Fibroblast of villous mesenchyme (primary cell): ENCODE data around the gene PCED1B. TPM values are rescaled to one million over a fixed set of nuclear protein-coding genes. Genes with fewer than 3 reads are reported as not detected.

Experiments used
- DNase-seq: peaks from one replicate; pipeline ENCODE4 v3.0.0-alpha.2; 2010; ENCODE audit warnings: low read depth
- H3K4me3 ChIP-seq: 2 replicates; pipeline ENCODE4 v1.5.1; 2011; ENCODE audit warnings: low read depth, mild to moderate bottlenecking, low read length
- total RNA-seq: library from RNA; depleted of rRNA; stranded (reverse); fragments of >200 nt; gene quantifications from 2 replicates; pipeline ENCODE4 v1.2.3, GENCODE V29; 2012
- TF ChIP-seq, protein P1 (sequence below): IDR thresholded peaks from 2 replicates; pipeline ENCODE4 v1.5.1; 2012; ENCODE audit warnings: low read depth, mild to moderate bottlenecking, low read length; ENCODE audit not compliant: insufficient read depth

Gene PCED1B, protein sequence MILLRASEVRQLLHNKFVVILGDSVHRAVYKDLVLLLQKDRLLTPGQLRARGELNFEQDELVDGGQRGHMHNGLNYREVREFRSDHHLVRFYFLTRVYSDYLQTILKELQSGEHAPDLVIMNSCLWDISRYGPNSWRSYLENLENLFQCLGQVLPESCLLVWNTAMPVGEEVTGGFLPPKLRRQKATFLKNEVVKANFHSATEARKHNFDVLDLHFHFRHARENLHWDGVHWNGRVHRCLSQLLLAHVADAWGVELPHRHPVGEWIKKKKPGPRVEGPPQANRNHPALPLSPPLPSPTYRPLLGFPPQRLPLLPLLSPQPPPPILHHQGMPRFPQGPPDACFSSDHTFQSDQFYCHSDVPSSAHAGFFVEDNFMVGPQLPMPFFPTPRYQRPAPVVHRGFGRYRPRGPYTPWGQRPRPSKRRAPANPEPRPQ
- total RNA-seq = 1.7 and 3.2 TPM in 2 replicates

DNA sequence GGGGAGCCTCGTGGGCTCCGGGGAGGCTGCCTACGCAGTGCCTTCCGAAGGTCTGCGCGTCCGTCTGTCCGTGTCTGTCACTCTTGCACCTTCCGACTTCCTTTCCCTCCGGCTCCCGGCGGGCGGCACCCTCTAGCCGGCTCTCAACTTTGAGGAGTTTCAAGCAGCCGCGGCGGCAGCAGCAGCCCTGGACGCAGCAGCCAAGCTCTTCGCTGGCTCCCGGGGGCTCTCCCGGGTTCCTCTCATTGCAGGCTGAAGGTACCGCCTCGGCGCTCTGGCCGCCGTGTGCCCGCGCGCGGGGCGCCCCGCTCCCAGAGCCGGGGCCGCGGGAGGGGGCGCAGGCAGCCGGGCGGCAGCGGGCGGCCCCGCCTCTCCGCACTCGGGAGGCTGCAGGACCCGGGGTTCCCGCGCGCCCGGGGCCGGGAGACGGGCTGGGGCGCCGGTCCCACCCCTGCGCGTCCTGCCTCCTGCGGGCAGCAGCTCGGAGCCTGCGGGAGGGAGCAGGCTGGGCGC, at the start of gene PCED1B, which contains the start of gene AMIGO2:
TSS of gene PCED1B (plus strand) at position 154 of the 513 bp plus-strand sequence. CDS start 155,443 bp downstream, outside the sequence.
TSS of gene AMIGO2 (minus strand) at position 492 of the 513 bp plus-strand sequence. CDS start 957 bp downstream, outside the sequence.
- TF ChIP-seq, protein P1, sequence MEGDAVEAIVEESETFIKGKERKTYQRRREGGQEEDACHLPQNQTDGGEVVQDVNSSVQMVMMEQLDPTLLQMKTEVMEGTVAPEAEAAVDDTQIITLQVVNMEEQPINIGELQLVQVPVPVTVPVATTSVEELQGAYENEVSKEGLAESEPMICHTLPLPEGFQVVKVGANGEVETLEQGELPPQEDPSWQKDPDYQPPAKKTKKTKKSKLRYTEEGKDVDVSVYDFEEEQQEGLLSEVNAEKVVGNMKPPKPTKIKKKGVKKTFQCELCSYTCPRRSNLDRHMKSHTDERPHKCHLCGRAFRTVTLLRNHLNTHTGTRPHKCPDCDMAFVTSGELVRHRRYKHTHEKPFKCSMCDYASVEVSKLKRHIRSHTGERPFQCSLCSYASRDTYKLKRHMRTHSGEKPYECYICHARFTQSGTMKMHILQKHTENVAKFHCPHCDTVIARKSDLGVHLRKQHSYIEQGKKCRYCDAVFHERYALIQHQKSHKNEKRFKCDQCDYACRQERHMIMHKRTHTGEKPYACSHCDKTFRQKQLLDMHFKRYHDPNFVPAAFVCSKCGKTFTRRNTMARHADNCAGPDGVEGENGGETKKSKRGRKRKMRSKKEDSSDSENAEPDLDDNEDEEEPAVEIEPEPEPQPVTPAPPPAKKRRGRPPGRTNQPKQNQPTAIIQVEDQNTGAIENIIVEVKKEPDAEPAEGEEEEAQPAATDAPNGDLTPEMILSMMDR = peak; percentile 43
- H3K4me3 ChIP-seq = peak within 1 kb of the TSS; percentile 81
- DNase-seq = peak; percentile 83

DNA sequence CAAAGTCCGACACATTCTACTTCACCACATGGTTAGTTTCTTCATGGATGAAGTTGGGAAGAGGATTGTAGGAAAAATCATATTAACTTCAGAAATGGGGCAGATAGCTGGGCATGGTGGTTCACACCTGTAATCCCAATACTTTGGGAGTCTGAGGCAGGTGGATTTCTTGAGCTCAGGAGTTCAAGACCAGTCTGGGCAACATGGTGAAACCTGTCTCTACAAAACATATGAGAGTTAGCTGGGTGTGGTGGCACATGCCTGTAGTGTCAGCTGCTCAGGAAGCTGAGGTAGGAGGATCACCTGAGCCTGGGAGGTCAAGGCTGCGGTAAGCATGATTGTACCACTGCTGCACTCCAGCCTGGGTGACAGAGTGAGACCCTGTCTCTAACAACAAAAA, 49.5 kb upstream of the PCED1B start:
- H3K4me3 ChIP-seq = no peak overlapping the region
- TF ChIP-seq, protein P1 = no peak
- DNase-seq = no peak

DNA sequence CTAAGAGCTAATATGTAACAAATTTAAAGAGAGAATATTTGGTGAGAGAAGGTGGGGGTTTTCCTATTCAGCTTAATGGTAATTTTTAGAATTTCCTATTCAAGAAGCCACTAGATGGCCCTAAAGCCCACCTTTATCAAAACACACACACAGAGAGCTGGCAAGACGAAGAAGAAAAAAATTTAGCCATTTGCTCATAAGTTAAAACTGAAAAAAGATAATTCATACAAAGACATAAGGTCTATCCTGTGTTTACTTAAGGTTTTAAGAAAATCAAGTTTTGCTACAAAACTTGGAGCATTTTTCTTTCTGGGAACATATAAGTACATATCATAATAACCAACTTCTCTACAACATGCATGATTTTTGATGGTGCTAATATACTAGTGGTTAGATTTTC, 46.8 kb upstream of the PCED1B start:
- TF ChIP-seq, protein P1 = peak; percentile 63
- peak; percentile 76 for DNase-seq
- H3K4me3 ChIP-seq = no peak overlapping the region

DNA sequence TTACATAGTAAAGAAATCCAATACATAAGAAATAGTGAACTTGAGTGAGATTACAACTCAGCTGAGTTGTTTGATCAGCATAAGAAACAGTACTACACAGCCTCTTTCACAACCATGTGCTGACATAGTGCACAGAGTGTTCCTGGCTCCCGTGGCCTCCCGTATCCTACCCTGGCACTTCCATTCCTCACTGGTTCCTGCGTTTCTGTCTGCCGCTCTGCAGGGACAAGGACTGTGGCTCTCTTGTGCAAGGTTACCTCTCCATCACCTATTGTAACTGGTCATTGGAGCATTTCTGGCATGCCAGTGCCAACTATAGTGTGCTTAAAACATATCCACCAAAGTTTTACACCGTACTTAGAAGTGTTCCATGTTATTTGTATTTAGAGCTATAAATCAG, 46.3 kb upstream of the PCED1B start:
- DNase-seq = peak; percentile 65
- no peak overlapping the region for H3K4me3 ChIP-seq
- TF ChIP-seq, protein P1 = no peak

DNA sequence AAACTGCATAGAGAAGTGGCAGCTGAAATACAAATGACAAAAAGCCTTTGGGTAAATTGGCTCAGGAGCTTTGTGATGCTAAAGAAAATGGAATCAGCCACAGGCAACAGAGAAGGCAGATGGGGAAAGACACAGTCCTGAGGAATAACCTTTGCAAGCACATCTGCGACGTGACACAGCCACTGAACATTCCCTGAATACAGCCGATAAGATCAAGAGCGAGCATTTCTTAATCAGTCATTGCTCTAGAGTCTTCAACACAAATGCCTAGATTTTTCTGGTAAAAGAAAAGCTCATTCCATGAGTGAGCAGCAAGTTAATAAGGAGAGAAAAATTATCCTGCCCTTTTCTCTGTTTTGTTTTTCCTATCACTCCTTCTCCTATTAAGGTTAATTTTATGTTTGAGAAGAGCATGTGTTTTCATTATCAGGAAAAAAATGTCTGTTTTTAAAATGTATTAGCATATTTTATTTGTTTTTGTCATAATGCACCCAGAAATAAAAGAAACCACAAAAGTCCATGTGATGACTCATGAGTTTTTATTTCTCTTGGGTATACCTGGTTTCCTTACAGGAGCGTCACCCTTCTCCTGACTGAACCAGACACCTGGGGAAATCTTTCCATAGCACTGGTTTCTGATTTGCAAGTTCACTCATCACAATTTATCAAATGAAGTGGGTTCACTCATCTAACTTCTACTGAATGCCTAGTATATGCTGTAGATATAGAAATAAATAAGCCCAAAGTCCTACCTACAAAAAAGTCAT, 45.4 kb upstream of the PCED1B start:
- DNase-seq = peak; percentile 73
- no peak overlapping the region for H3K4me3 ChIP-seq
- TF ChIP-seq, protein P1 = no peak

DNA sequence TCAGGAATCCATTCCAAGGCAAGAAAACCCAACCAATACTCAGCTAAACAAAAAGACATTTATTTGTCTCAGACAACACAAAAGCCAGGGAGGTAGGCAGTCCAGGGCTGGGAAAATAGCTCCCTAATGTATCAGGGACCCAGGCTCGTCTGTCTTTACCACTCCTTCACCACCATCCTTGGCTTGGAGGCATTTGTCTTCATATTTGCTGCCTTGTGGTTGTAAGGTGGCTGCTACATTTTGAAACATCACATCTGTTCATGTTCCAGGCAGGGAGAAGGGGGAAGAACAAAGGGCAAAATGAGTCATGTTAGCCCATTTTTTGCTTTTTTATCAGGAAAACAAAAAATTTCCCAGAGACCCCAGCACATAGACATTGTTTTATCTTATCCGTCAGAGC, 44.8 kb upstream of the PCED1B start:
- DNase-seq = no peak
- no peak overlapping the region for H3K4me3 ChIP-seq
- TF ChIP-seq, protein P1 = no peak
